ENCODE data around the gene STAT4. TPM values are rescaled to one million over a fixed set of nuclear protein-coding genes. Genes with fewer than 3 reads are reported as not detected.

Gene STAT4
- total RNA-seq, 1 experiment from 2014 or later = 0.71 TPM

DNA sequence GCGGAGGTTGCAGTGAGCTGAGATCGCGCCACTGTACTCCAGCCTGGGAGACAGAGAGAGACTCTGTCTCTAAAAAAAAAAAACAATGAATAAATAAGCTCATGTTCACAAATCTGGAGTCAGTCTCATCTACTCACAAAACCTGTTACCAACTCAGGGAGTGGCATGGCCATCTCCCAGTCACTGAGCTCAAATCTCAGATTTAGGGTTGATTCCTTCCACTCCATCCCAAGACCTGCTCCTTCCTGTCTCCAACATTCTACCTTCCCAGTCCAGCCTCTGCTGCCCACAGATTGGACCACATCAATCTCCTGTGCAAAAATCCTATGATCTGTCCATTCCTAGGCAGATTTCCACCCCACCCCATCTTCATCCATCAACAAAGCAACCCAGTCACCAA lies 138.4 kb downstream of the STAT4 start:
- H3K36me3 ChIP-seq (ENCODE audit: insufficient read depth, low read length, poor library complexity, severe bottlenecking) = peaks cover 20% of the 10 kb centered on the region
- no peak for DNase-seq (ENCODE audit: low spot score)
- no TSS peak for BruUV-seq (replicated peaks)
- peaks cover 6% of the 10 kb centered on the region for H3K4me1 ChIP-seq (ENCODE audit: insufficient read depth, low read length, poor library complexity, severe bottlenecking)
- H3K9me3 ChIP-seq (ENCODE audit: low read depth, low read length, poor library complexity, severe bottlenecking) = no peaks in the 10 kb centered on the region
- TF ChIP-seq, protein P1, sequence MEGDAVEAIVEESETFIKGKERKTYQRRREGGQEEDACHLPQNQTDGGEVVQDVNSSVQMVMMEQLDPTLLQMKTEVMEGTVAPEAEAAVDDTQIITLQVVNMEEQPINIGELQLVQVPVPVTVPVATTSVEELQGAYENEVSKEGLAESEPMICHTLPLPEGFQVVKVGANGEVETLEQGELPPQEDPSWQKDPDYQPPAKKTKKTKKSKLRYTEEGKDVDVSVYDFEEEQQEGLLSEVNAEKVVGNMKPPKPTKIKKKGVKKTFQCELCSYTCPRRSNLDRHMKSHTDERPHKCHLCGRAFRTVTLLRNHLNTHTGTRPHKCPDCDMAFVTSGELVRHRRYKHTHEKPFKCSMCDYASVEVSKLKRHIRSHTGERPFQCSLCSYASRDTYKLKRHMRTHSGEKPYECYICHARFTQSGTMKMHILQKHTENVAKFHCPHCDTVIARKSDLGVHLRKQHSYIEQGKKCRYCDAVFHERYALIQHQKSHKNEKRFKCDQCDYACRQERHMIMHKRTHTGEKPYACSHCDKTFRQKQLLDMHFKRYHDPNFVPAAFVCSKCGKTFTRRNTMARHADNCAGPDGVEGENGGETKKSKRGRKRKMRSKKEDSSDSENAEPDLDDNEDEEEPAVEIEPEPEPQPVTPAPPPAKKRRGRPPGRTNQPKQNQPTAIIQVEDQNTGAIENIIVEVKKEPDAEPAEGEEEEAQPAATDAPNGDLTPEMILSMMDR (conservative IDR thresholded peaks at IDR 0.05; ENCODE audit: low read depth, low read length) = no peak
- no peak for TF ChIP-seq EZH2 (IDR thresholded peaks at IDR 0.05; ENCODE audit: borderline replicate concordance, low read depth, low read length, poor library complexity, severe bottlenecking)
- H3K4me3 ChIP-seq (ENCODE audit: low read depth, low read length, poor library complexity, severe bottlenecking) = peak overlapping the region; percentile 81
- H3K27me3 ChIP-seq (replicated peaks; ENCODE audit: insufficient read depth, low read depth, low read length, poor library complexity) = no peaks in the 10 kb centered on the region
- no peak overlapping the region for H3K27ac ChIP-seq (ENCODE audit: low read depth, low read length, poor library complexity, severe bottlenecking)
- POLR2A ChIA-PET (ENCODE audit: low non-redundant PET) = interaction anchor here (0.7 kb wide), 1 partner anchor 1535 kb away, joined by 9 read pairs; no protein-coding TSS in a partner anchor
- CTCF ChIA-PET = interaction anchor here (0.7 kb wide), 1 partner anchor 332 kb away, joined by 5 read pairs; no protein-coding TSS in a partner anchor
- intact Hi-C loops (cut with micrococcal nuclease; ENCODE audit: unreplicated experiment) = loop anchor here (10.0 kb wide), 1 partner anchor 368 kb away; the partner anchor contains the start of gene NAB1

DNA sequence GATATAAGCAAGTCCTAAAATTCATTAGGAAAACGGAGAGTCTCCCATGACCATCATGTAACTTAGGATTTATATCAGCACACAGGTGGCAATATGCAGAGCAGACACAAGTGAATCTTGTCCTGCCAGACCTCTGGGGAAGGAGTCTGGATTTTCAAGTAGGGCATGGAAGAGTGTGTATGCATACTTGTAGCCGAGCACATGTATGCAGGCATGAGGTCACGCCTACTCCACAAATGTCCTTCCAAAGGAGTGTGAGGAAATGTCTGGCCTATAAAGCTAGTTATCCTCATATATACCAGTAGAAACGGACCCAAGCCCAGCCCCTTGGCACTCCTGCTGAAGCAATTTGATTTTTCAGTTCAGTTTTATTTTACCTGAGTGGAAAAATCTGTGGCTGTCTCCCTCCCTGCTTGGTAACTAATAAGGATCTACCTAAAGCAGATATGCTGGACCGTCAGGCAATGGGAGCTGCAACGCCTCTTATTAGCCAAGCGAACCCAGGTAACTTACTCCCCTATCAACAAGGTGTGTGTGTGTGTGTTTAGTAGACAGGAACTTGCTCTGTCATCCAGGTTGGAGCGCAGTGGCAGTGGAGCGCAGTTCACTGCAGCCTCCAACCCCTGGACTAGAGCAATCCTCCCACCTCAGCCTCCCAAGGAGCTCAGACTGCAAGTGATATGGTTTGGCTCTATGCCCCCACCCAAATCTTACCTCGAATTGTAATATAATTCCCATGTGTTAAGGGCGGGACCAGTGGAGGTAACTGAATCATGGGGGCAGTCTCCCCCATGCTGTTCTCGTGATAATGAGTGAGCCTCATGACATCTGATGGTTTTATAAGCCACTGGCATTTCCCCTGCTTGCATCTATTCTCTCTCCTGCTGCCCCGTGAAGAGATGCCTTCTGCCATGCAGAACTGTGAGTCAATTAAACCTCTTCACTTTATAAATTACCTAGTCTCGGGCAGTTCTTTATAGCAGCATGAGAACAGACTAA lies 139.6 kb downstream of the STAT4 start:
- Histone ChIP-seq H3K4me1 (ENCODE audit: insufficient read depth, low read length, poor library complexity, severe bottlenecking) (peaks cover 6% of the 10 kb centered on the region), H3K27me3 (replicated peaks; ENCODE audit: insufficient read depth, low read depth, low read length, poor library complexity) (no peaks in the 10 kb centered on the region), H3K4me3 (ENCODE audit: low read depth, low read length, poor library complexity, severe bottlenecking) (no peak overlapping the region), H3K36me3 (ENCODE audit: insufficient read depth, low read length, poor library complexity, severe bottlenecking) (peaks cover 32% of the 10 kb centered on the region), H3K27ac (ENCODE audit: low read depth, low read length, poor library complexity, severe bottlenecking) (no peak overlapping the region), H3K9me3 (ENCODE audit: low read depth, low read length, poor library complexity, severe bottlenecking) (no peaks in the 10 kb centered on the region)
- BruUV-seq (replicated peaks) = no TSS peak
- no peak for TF ChIP-seq EZH2 (IDR thresholded peaks at IDR 0.05; ENCODE audit: borderline replicate concordance, low read depth, low read length, poor library complexity, severe bottlenecking)
- TF ChIP-seq, protein P1 (conservative IDR thresholded peaks at IDR 0.05; ENCODE audit: low read depth, low read length) = no peak
- CTCF ChIA-PET = no interaction called here
- DNase-seq (ENCODE audit: low spot score) = no peak
- intact Hi-C loops (cut with micrococcal nuclease; ENCODE audit: unreplicated experiment) = loop anchor here (10.0 kb wide), 1 partner anchor 366 kb away; the partner anchor contains the start of gene NAB1
- POLR2A ChIA-PET (ENCODE audit: low non-redundant PET) = interaction anchor here (0.6 kb wide), 1 partner anchor 207 kb away, joined by 5 read pairs; no protein-coding TSS in a partner anchor

DNA sequence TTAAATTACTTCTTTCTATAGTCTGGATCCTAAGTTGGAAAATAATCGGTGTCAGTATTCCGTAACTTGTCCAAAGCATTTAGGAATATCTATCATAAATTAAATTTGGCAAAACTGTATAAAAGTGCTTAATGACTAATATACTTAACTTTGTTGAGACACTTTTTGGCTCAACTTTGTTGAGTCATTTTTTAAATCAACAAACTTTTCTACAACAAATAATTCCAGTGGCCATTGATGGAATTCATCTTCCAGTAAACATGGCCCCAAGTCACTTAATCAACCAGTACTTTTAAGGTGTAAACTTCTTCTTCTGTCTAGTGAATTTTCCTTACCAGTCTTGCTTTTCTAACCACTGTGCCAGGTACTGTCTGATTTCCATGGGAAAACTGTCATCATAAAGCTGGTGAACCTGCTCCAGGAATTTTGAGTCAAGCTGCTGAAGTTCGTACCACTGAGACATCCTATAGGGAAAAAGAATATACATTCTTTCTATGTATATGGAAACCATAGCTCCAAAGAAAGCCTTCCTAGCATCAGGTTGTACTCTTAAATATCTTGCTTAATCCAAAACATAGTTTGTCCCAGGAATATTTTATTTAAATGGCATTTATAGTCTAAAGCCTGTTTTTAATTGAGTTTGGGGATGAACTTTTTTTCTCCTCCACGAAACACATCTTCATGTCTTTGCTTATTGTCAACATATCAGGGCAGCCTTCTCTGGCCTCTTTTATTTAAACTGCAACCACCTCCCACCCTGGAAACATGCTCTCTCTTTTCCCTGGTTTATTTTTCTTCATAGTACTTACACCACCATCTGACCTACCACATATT lies 141.0 kb downstream of the STAT4 start:
- no TSS peak for BruUV-seq (replicated peaks)
- H3K9me3 ChIP-seq (ENCODE audit: low read depth, low read length, poor library complexity, severe bottlenecking) = no peaks in the 10 kb centered on the region
- intact Hi-C loops (cut with micrococcal nuclease; ENCODE audit: unreplicated experiment) = loop anchor here (10.0 kb wide), 1 partner anchor 365 kb away; the partner anchor contains the start of gene NAB1
- TF ChIP-seq, protein P1 (conservative IDR thresholded peaks at IDR 0.05; ENCODE audit: low read depth, low read length) = no peak
- no peak for TF ChIP-seq EZH2 (IDR thresholded peaks at IDR 0.05; ENCODE audit: borderline replicate concordance, low read depth, low read length, poor library complexity, severe bottlenecking)
- H3K4me1 ChIP-seq (ENCODE audit: insufficient read depth, low read length, poor library complexity, severe bottlenecking) = peaks cover 6% of the 10 kb centered on the region
- H3K36me3 ChIP-seq (ENCODE audit: insufficient read depth, low read length, poor library complexity, severe bottlenecking) = peaks cover 45% of the 10 kb centered on the region
- H3K4me3 ChIP-seq (ENCODE audit: low read depth, low read length, poor library complexity, severe bottlenecking) = no peak overlapping the region
- H3K27me3 ChIP-seq (replicated peaks; ENCODE audit: insufficient read depth, low read depth, low read length, poor library complexity) = no peaks in the 10 kb centered on the region
- CTCF ChIA-PET = no interaction called here
- no peak overlapping the region for H3K27ac ChIP-seq (ENCODE audit: low read depth, low read length, poor library complexity, severe bottlenecking)
- DNase-seq (ENCODE audit: low spot score) = no peak
- POLR2A ChIA-PET (ENCODE audit: low non-redundant PET) = no interaction called here

Data from A673 (cell line).